K562 (cell line): ENCODE data around the gene SLC25A11. TPM values are rescaled to one million over a fixed set of nuclear protein-coding genes. Genes with fewer than 3 reads are reported as not detected.

Experiments
- BCOR ChIP-seq: fragments of 450-650 bp; IDR thresholded peaks from 2 replicates; pipeline ENCODE4 v1.6.1; 2016
- E2F3 ChIP-seq: fragments of 250-450 bp; sonication (Bioruptor Pico); IDR thresholded peaks from 2 replicates; pipeline ENCODE4 v1.4.0; 2020; ENCODE audit warnings: mild to moderate bottlenecking
- HNRNPL ChIP-seq: fragments of 200-400 bp; formaldehyde crosslinking; IDR thresholded peaks from 2 replicates; pipeline ENCODE4 v1.6.1; 2017; ENCODE audit warnings: low read depth, mild to moderate bottlenecking, low read length
- IRF2 ChIP-seq: sonication (generic); formaldehyde crosslinking; IDR thresholded peaks from 2 replicates; pipeline ENCODE4 v1.8.1; 2022; ENCODE audit warnings: mild to moderate bottlenecking, missing genetic modification reagents
- KLF13 ChIP-seq: fragments of 450-650 bp; IDR thresholded peaks from 2 replicates; pipeline ENCODE4 v1.6.1; 2016; ENCODE audit warnings: missing genetic modification characterization, low read depth, mild to moderate bottlenecking, missing compliant biosample characterization, moderate library complexity, borderline replicate concordance
- NCOA2 ChIP-seq, 2 experiments: fragments of 450-650 bp; IDR thresholded peaks; 2 replicates each; pipeline ENCODE4 v1.6.1; 2018; ENCODE audit warnings: mild to moderate bottlenecking in 2 of 2, moderate library complexity in 1 of 2; ENCODE audit not compliant: partially characterized antibody in 2 of 2
- NFIX ChIP-seq: fragments of 250-450 bp; sonication (Bioruptor Pico); IDR thresholded peaks from 2 replicates; pipeline ENCODE4 v1.4.0; 2020; ENCODE audit warnings: low read depth, mild to moderate bottlenecking, moderate library complexity
- NFXL1 ChIP-seq: fragments of 450-650 bp; formaldehyde crosslinking; IDR thresholded peaks from 2 replicates; pipeline ENCODE4 v1.4.0; 2021; ENCODE audit warnings: mild to moderate bottlenecking
- PML ChIP-seq: IDR thresholded peaks from 2 replicates; pipeline ENCODE4 v1.6.1; 2012; ENCODE audit warnings: low read length, inconsistent platforms
- PURB ChIP-seq: sonication (generic); formaldehyde crosslinking; IDR thresholded peaks from 2 replicates; pipeline ENCODE4 v1.9.0; 2021; ENCODE audit warnings: low read depth, mild to moderate bottlenecking, missing genetic modification reagents
- SAP30 ChIP-seq: fragments of 200-600 bp; sonication (generic); IDR thresholded peaks from 2 replicates; pipeline ENCODE4 v1.6.1; 2012; ENCODE audit warnings: borderline replicate concordance, low read depth, mild to moderate bottlenecking, moderate library complexity, low read length, control low read depth, inconsistent platforms; ENCODE audit not compliant: insufficient read depth, poor library complexity, severe bottlenecking
- SMAD4 ChIP-seq: fragments of 250-450 bp; sonication (Bioruptor Pico); conservative IDR thresholded peaks from 2 replicates; pipeline ENCODE4 v1.8.0; 2021; ENCODE audit warnings: inconsistent platforms, mild to moderate bottlenecking, moderate library complexity
- SMARCA4 ChIP-seq: fragments of 450-650 bp; IDR thresholded peaks from 2 replicates; pipeline ENCODE4 v1.6.1; 2016
- SMARCB1 ChIP-seq: IDR thresholded peaks from 2 replicates; pipeline ENCODE4 v1.6.1; 2011; ENCODE audit warnings: improper control_type of control experiment, low read depth; ENCODE audit not compliant: insufficient read length
- SRSF7 ChIP-seq: fragments of 200-400 bp; formaldehyde crosslinking; optimal IDR thresholded peaks from 2 replicates; pipeline ENCODE3; 2017; ENCODE audit warnings: mild to moderate bottlenecking, low read depth, low read length
- THRB ChIP-seq: fragments of 450-650 bp; formaldehyde crosslinking; conservative IDR thresholded peaks from 2 replicates; pipeline ENCODE4 v1.4.0; 2022; ENCODE audit warnings: mild to moderate bottlenecking, missing genetic modification characterization
- TRIM25 ChIP-seq: fragments of 450-650 bp; IDR thresholded peaks from 2 replicates; pipeline ENCODE4 v1.7.0; 2016; ENCODE audit warnings: borderline replicate concordance
- U2AF2 ChIP-seq: fragments of 200-400 bp; formaldehyde crosslinking; optimal IDR thresholded peaks from 2 replicates; pipeline ENCODE3; 2017; ENCODE audit warnings: low read depth, mild to moderate bottlenecking, low read length
- ZBTB11 ChIP-seq, 3 experiments: fragments of 200-800 bp in 1 of 3; fragments of 250-450 bp in 1 of 3; fragments of 450-650 bp in 1 of 3; sonication (Bioruptor Pico) in 1 of 3; sonication (Bioruptor generic) in 1 of 3; formaldehyde crosslinking in 1 of 3; IDR thresholded peaks; 2 replicates each; pipeline versions ENCODE4 v1.6.1 to v1.8.0; 2016 to 2022; ENCODE audit warnings: mild to moderate bottlenecking in 2 of 3, missing genetic modification characterization in 2 of 3, missing compliant biosample characterization in 1 of 3, moderate library complexity in 1 of 3
- ZNF282 ChIP-seq: sonication (generic); formaldehyde crosslinking; IDR thresholded peaks from 2 replicates; pipeline ENCODE4 v1.8.1; 2023; ENCODE audit warnings: missing genetic modification reagents
- ZNF316 ChIP-seq: fragments of 450-650 bp; IDR thresholded peaks from 2 replicates; pipeline ENCODE4 v1.6.1; 2016
- ZNF785 ChIP-seq: fragments of 250-450 bp; sonication (Bioruptor Pico); IDR thresholded peaks from 2 replicates; pipeline ENCODE4 v1.4.0; 2020; ENCODE audit warnings: mild to moderate bottlenecking
- ZZZ3 ChIP-seq: fragments of 450-650 bp; IDR thresholded peaks from 2 replicates; pipeline ENCODE4 v1.6.1; 2016; ENCODE audit warnings: antibody characterized with exemption, mild to moderate bottlenecking, moderate library complexity
- polyA plus RNA-seq, 8 experiments: library from polyadenylated mRNA; depleted of rRNA in 4 of 8; stranded (reverse) in 5 of 8; unstranded in 3 of 8; fragments of >200 nt; fragmentation: Nextera tagmentation in 2 of 8; fragmentation: Illumina TruSeq in 1 of 8; extraction: Ambion mirVana in 2 of 8; extraction: Trizol in 1 of 8; gene quantifications; 2 replicates each; pipeline versions ENCODE4 v1.2.1 to v1.2.3, GENCODE V29; 2011 to 2014; ENCODE audit warnings: inconsistent platforms in 1 of 8, missing spikeins in 1 of 8
- total RNA-seq, 7 experiments: library from RNA; depleted of rRNA in 6 of 7; stranded (reverse); fragments of >200 nt in 6 of 7; fragmentation: Illumina TruSeq in 2 of 7; extraction: Trizol in 2 of 7; gene quantifications; 2 replicates each; pipeline versions ENCODE4 v1.2.1 to v1.2.3, GENCODE V29; 2011 to 2021; ENCODE audit warnings: low replicate concordance in 1 of 7

SLC25A11 gene
- total and polyA plus RNA-seq, 9 of the 15 experiments (the other 6 are each of a cell fraction or from before 2014, with no cell fraction given): 3.1 to 56.7 (median 32.9) TPM

- TF ChIP-seq TRIM25 (no peak), ZBTB11 (CRISPR knock-in tag; IDR thresholded peaks at IDR 0.05) (no peak), THRB (peak; percentile 92), ZZZ3 (no peak), ZNF282 (CRISPR knock-in tag) (no peak), SAP30 (no peak), ZNF785 (CRISPR knock-in tag) (no peak), SMARCA4 (no peak), SRSF7 (no peak), NCOA2 (IDR thresholded peaks at IDR 0.05; ENCODE audit: partially characterized antibody in 2 of 2) (no peak), BCOR (peak; percentile 67), E2F3 (CRISPR knock-in tag) (no peak), PML (no peak), SMARCB1 (no peak), PURB (CRISPR knock-in tag) (no peak), U2AF2 (no peak), KLF13 (tag) (no peak), NFIX (CRISPR knock-in tag) (no peak), SMAD4 (CRISPR knock-in tag) (0 out of 2 replicates have a peak, but pooled peaks have one; percentile 41), HNRNPL (no peak), NFXL1 (CRISPR knock-in tag) (no peak), ZNF316 (no peak), IRF2 (CRISPR knock-in tag) (no peak)
Measured at GRCh38 chr17:4908711-4909496, 30.9 kb downstream of the SLC25A11 start (continued).
